NCI-H2081 treated with DMSO at 0.1 percent for 48 hours (cell line): ENCODE data around the gene HOXD3.

ENCODE experiments used
- DNase-seq: peaks from one replicate; lab custom pipeline; 2025; lab: John Stamatoyannopoulos, UW

HOXD3 gene

DNA sequence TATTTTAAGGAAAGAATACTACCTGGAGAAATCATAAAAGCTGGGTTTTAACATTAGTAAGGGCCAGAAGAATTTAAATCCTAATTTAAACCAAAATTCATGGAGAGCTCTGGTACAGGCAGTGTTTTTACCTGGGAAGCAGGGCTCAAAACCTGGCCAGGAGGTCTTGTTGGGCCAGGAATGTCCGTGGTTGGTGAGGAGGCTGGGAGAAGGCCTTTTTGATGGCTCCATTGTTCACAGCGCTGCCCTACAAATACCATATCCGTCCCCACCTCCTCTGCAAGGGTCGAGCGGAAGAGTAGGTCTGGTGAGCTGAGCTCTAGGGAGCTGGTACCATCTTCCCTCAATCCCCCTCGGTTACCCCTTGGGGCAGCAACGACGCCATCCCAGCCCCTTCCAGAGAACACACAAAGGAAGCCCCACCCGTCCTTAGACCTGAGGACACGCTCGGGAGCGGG lies 20.5 kb downstream of the HOXD3 start:
- DNase-seq: no peak

DNA sequence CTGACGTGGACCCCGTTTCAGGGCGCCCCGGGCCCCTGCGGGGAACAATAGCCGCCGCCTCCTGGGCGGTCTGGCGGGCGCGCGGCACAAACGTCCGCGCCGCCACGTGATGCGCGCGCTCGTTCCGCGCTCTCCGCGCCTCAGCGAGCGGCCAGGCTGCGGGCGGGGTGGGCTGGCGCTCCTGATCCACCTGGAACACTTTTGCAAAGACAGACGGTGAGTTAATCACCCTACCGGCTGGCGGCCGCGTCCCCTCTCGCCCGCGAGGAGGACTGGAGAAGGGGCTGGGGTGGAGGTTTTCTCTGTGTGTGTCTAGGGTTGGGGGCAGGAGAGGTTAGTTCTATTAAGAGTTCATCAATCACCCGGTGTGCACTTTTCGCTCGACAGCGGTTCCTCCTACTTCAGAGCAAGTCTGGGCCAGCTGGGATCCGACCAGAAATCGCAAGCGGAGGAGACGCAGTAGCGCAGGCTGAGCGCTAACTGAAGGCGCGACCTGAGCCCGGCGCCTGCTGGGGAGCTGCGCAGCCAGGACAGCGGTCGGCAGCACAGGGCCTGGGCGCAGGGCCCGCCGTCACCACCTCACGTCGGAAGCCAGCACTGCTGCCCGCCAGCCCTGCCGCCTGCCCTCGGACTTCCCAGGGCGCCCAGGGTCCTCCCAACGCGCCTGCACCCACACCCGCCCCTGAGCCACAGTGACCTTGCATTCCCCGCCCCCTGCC lies 21.1 kb downstream of the HOXD3 start:
- no peak for DNase-seq

DNA sequence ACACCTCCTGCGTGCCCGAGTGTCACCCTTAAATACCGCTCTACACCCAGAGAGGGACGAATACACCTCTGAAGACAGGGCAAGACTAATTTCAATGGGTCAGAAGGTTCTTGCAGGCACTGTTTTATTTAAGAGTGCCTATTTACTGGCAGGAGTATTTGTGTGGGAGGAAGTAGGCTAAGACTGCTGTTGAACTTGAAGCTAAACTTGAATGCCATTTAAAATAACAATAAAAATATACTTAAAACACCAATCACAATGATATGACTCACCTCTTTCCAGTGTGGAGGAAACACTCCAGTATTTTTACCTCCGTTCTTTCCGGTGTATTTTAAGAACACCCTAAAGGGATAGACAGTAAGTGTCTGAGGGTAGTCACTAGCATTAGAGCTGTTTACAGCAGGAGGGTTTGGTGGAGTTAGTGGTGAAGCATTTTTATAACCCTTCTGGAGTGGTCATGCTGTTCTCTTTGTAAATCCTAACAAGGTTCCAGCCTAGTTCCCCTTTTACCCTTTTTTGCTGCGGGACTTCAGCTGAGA lies 21.7 kb downstream of the HOXD3 start:
- DNase-seq: no peak

DNA sequence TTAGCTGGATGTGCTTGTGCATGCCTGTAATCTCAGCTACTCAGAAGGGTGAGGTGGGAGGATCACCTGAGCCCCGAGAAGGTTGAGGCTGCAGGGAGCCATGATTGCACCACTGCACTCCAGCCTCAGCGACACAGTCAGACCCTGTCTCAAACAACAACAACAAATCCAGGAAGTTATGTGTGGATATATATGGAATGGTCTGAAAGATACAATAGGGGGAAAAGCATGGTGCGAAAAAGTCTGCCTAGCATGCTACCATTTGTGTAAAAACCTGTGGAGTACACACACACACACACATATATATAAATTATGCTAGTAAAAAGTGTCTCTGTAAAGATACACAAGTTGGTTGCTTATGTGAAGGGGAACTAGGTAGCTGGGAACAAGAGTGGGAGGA lies 24.4 kb downstream of the HOXD3 start:
- no peak for DNase-seq

DNA sequence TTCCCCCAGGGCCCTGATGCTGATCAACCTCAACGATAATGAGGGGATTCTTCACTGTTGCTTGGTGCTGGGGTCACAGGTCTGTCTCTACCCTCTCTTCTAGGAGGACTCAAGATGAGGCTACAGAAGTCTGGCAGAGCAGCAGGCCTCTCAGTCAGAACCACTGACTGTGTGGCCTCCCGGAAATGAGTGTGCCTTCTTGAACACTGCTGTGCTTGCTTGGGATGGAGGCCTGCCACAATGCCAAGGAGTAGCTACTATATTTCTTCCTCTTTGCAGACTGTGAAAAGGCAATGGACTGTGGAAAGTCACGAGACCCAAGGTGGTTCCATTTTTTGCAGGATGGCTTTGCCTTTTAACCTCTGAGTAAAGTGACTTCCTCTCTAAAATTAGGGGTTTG lies 25.6 kb downstream of the HOXD3 start:
- DNase-seq: no peak

DNA sequence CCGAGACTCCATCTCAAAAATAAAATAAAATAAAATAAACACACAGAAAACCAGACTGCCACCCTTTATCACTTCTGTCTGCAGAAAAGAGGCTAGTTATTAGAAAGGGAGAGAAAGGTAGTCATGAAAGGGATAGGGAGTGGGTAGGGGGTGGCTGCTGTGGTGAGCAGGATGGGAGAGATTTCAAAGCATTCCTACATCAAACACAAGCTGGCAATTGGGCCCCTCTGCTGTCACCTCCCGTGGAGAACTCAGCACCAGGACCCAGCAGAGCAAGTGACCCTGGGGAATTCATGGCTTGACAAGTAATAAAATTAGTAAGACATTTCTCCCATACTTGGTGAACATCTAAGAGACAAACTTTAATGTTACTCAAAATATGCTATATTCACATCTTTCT lies 27.6 kb downstream of the HOXD3 start:
- DNase-seq: no peak

DNA sequence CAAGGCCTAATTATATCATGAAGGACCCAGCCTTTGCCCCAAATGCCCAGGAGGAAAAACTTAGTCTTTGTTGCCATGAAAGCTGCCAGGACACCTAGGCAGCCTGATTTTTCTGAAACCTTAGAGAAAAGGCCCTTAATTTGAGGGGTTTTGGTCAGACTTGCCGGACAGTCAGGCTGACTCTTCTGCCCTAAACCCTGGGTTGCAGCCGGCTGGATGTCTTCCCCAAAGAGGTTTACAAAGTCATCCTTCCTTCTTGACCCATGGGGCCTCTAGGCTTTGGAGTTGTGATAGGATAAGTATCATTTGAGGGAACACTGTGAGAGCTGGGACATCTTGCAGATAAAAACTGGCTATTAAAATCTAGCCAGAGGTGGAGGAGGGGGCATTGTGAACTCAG lies 28.9 kb downstream of the HOXD3 start:
- no peak for DNase-seq

DNA sequence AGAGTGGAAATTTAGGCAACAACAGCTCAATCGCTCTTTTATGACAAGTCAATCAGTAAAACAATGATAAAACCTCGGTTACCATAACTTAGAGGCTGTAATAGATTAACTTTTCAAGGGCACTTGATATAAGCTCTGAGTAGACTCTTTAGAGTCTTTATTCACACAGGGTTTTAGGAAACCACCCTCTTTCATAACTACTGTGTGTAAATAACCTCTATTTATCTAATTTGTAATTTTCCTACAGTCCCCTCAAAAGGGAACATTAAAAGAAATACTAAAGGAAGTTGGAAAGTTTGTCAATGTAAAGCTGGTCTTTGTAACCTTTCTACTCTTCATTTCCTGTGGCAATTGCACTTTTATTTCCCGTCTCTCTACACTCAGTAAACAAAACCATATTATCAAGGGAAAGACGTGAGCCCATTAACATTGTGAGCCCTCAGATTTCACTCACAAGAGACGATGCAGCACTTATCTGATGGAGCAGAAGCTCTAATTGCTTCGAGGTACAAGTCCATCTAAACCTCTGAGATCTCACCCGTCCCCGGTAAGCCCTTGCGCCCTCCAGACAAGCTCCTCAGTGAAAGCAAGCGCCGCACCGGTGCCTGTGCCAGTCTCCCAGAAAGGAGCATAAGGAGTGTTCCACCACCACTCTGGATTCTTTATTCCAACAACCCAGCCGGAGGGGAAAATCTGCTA lies 30.2 kb downstream of the HOXD3 start:
- no peak for DNase-seq

DNA sequence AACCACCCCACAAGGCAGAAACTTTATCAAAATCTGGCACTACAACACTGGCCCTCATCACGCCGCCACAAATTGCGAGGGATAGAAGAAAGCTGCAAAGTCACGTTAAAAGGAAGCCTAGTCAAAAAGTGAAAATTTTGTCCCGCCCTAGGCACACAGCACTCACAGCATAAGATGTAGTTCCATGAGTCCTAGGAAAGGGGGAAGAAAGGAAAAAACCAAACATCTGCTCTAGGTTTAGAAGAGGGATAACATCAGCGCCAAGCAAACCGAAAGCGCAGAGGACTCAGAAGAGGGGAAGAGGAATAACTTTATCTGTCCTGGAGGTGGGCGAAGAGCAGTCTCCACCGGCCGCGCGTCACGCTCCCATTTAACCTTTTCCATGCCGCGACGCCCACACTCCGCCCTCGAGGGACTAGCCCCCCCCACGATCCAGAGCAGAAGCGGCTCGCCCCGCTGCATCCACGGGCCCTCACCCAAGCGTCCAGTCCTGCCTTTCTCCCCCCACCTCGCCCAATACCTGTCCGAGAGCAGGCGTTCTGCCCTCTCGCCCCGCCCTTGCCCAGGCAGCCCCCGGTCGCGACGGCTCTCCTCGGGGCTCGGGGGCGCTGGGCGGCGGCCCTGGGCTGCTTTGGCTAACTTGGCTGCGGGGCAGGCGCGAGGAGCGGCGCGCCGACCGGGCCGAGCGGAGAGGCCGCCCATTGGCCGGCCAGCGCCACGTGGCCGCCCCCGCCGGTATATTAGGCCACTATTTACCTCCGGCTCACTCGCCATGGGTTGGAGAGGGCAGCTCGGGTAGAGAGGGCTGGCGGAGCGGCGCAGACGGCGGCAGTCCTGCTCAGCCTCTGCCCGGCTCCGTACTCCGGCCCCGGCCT lies 31.0 kb downstream of the HOXD3 start, which contains the start of gene HOXD1:
Gene HOXD1, plus strand, starts transcription at position 770 of the 875 bp plus-strand sequence. CDS start 134 bp downstream, outside the sequence.
- no peak for DNase-seq

DNA sequence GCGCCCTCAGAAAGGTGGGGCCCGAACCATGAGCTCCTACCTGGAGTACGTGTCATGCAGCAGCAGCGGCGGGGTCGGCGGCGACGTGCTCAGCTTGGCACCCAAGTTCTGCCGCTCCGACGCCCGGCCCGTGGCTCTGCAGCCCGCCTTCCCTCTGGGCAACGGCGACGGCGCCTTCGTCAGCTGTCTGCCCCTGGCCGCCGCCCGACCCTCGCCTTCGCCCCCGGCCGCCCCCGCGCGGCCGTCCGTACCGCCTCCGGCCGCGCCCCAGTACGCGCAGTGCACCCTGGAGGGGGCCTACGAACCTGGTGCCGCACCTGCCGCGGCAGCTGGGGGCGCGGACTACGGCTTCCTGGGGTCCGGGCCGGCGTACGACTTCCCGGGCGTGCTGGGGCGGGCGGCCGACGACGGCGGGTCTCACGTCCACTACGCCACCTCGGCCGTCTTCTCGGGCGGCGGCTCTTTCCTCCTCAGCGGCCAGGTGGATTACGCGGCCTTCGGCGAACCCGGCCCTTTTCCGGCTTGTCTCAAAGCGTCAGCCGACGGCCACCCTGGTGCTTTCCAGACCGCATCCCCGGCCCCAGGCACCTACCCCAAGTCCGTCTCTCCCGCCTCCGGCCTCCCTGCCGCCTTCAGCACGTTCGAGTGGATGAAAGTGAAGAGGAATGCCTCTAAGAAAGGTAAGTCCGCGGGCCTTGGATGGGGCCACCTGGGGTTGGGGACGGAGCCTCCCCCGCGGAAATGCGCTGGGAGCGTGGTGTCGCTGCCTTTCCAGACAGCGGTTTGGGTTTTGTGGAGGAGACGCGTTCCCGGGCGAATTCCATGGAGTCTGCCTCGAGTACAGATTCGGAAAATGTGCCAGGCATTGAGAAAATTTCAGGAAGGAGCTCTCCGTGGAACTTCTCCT lies 31.9 kb downstream of the HOXD3 start:
- no peak for DNase-seq

DNA sequence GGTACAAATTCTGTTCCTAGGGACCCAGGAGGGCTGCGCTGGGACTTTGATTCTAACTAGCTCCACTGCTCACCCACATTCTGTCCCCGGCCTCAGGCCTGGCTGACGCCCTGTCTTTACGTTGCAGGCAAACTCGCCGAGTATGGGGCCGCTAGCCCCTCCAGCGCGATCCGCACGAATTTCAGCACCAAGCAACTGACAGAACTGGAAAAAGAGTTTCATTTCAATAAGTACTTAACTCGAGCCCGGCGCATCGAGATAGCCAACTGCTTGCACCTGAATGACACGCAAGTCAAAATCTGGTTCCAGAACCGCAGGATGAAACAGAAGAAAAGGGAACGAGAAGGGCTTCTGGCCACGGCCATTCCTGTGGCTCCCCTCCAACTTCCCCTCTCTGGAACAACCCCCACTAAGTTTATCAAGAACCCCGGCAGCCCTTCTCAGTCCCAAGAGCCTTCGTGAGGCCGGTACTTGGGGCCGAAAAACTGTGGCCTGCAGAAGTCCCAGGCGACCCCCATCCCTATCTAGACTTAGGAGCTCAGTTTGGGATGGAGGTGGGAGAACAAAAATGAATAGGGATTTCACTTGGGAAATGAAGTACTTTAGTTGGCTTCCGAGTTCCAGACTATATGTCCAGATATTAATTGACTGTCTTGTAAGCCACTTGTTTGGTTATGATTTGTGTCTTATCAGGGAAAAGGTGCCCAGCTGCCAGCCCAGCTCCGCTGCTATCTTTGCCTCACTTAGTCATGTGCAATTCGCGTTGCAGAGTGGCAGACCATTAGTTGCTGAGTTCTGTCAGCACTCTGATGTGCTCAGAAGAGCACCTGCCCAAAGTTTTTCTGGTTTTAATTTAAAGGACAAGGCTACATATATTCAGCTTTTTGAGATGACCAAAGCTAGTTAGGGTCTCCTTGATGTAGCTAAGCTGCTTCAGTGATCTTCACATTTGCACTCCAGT lies 32.9 kb downstream of the HOXD3 start:
- DNase-seq: no peak

DNA sequence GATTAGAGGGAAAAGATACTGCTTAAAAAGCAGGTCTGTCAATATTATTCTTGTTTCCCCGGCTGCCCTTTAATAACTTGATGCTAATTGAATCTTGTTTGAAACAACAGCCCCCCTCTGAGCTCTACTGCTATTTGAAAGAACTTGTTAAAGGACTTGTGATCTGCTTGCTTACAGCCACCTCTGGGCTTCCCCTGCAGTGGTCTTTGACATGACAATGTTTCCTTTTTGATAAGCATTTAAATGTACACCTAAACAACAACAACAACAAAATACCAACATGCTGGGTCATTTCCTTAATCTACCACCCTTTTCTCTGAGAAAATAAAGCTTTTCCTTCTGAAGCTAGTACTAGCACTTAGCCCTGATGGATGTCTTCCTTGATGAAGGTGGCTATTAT lies 35.2 kb downstream of the HOXD3 start:
- DNase-seq: no peak

DNA sequence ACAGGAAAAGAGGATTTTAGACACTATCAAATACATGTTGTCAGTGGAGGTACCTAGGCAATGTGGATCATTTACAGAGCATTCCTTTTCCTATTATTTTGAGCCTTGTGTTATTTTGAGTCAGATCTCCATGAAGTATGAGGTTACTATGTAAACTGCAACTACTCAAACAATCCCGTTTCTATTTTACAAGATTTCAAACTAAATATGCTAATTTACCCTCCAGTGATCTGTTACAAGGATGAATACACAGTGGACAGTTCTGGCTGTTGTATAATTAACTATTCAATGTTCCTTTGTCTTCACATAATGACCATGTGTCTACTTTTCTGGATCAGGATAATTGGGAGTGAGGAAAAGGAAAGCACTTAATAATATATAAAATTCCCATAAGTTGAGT lies 35.9 kb downstream of the HOXD3 start:
- DNase-seq: no peak

DNA sequence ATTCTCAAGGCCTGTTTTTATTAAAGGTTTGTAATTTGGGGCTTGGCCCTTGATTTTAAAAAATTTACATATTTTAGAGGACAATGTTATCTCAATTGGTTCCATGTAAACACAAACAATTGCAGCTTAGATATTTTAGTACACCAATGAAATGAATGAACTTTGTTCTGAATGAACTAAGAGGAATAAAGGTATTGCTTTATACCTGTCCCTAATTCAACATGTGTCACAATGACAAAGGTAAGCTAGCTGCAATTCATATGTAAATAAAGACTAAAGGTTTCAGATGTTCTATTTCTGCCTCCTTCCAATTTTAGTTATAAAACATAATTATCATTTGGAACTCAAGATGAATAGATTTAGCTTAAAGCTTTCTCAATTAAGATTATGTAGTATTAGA lies 42.8 kb downstream of the HOXD3 start:
- no peak for DNase-seq

DNA sequence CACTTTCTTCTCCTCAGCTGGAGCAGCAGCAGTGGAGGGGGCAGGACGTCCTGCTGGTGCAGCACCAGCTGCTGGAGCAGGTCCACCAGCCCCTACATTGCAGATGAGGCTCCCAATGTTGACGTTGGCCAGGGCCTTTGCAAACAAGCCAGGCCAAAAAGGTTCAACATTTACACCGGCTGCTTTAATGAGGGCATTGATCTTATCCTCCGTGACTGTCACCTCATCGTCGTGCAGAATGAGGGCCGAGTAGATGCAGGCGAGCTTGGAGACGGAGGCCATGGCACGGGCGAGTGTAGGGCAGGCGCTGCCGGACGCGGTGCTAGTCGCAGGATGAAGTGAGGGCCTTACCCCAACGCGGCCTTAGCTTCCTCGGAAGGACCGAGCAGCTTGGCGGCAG lies 43.9 kb downstream of the HOXD3 start:
- DNase-seq: no peak

DNA sequence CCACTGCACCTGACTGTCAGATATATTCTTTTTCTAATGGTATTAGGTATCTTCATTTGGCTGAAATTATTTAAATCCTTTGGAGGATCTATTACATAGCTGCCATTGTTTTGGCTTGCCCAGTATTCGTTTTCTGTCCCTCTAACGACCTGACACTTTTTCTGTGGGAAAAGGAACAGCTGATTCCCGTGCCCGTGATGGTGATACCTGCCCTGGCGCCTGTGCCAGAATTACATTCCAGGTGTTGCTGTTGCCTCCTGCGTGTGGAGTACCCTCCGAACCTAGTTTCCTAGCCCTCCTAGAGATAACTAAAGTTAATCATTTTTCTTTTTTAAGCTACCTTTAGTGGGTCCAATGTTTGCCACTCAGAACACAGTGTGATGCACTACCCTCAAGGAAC lies 45.4 kb downstream of the HOXD3 start:
- DNase-seq: no peak

DNA sequence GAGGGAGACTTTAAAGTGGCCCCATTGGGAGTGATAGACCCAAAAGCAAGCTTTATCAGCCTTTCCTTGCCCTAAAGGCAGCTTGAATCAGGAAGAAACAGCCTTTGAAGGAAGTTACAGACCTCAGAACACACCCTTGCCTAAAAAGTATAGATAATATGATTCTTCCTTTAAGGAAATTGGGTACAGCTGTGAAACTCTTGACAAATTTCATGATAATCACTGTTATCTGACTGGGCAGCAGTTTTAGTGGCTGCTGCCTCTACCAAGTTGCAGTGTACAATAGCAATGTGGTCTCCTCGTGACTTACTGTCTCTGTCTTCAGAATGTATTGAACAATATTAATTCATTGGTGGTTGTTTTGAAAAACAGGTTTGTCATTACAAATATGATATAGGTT lies 48.0 kb downstream of the HOXD3 start:
- no peak for DNase-seq

DNA sequence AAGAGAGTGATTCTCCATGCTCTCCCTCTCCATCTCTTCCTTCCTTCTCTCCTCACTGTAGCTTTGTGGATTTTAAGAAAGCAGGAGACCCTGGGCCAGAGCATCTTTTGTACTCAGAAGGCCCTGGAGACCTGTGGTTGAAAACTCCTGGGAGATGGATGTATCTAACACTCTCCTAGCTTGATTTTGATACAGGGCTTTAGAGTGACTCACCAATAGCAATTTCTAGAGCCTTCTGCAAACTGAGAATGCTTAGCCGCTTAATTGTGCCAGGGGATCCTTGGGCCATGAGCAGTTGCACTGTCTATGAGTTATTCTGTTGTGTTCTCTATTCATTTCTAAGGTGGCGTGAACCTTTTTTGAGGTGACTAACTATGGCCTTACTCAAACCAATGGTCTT lies 49.0 kb downstream of the HOXD3 start:
- no peak for DNase-seq

DNA sequence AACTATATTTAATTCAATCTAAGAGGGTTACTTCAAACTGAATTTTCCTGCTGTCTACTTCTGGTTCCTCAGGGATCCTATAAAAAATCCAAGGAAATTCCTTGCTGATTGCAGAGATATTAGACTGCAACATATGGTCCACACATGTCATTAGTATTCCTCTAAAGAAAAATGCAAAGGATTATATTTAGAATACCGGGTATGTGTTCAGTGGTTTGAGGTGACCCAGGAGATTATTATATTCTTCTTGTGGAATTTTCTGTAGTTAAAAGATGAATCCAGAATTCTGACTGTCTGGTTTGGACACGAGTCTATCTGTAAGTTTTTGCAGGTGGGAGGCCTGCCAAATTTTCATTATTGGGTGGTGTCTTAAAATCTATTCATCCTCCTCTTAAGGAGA lies 49.6 kb downstream of the HOXD3 start:
- DNase-seq: no peak

DNA sequence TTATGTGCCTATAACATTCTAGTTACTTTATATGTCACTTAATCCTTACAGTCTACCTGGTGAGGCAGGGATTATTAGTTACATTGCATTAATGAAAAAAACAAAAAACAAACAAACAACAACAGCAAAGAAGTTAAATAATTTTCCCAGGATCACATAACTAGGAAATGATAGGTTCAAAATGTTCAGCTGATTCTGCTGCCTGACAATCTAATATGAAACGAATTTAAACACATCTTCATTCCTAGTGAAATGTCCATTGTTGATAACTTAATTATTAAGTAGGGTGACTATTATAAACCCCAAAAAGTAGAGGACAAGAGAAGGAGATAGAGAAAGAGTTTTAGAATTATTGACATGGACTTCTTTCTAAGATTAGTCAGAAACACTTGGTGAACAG lies 54.0 kb downstream of the HOXD3 start:
- no peak for DNase-seq
